Measurements from ENCODE around the gene MTMR2. TPM values are rescaled to one million over a fixed set of nuclear protein-coding genes. Genes with fewer than 3 reads are reported as not detected.

The MTMR2 gene
- polyA plus RNA-seq, 2 of the 4 experiments (the other 2 are of a cell fraction) = 22.2 to 28.7 TPM

DNA sequence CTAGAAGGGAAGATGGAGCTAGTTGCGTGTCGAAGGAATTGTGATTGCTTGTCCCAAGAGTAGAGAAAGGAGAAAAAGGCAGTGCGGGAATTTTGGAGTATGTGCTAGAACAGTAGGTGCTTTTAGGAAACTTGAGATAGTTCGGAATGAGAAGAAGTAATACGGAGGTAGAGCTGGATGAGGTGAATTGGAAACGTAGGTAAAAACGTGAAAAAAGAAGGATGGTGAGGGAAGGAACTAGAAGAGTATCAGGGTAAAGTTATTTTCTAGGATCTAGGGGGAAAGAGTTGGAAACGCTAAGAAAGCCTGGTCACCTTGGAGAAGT, 132.2 kb downstream of the MTMR2 start (continued):
- no peak for TF ChIP-seq TFCP2L1 (CRISPR knock-in tag; IDR thresholded peaks at IDR 0.05)
- TF ChIP-seq, protein P1, sequence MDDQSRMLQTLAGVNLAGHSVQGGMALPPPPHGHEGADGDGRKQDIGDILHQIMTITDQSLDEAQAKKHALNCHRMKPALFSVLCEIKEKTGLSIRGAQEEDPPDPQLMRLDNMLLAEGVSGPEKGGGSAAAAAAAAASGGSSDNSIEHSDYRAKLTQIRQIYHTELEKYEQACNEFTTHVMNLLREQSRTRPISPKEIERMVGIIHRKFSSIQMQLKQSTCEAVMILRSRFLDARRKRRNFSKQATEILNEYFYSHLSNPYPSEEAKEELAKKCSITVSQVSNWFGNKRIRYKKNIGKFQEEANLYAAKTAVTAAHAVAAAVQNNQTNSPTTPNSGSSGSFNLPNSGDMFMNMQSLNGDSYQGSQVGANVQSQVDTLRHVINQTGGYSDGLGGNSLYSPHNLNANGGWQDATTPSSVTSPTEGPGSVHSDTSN (IDR thresholded peaks at IDR 0.05) = no peak

DNA sequence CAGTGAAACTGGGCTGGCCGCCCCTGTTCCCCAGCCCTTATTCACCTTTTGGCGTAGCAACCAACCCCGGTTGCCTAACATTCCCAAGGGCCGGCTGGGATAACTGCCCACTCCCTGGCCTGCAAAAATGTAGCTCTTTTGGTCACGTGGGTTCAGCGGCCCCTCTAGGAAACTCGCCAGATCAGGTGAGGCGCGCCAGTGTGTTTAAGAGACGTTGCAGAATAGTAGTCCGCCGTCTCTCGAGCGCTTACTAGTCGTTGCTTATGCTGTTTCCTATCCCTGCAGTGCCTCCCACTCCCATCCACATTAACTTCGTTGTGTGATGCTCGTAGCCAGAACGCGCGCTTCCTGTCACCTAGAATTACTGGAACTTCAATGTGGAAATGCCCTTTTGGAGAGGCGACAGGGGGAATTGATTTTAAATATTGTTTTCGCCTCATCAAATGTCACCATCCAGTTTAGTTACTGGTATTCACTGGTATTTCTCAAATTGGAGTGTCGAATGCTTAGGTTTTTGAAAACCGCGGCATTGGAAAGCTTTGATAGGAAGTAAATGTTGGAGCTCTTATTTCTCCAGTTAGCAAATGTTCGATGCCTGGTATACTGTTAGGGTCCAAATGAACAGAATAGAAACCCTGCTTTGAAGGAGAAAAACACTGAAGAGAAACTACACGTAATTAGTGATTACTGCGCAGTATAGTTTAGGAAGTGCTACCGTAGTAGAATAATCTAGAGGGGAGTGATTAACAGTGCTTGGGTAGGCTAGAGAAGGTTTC, 132.8 kb downstream of the MTMR2 start:
- WGBS (ENCODE audit: missing lambda C conversion rate) = 12% methylated on average over 23 of the region's 29 CpGs
- FAIRE-seq = no peak
- ChIA-PET CTCF (interaction anchor here (1.1 to 1.6 kb wide), 4 partner anchors 552 to 641 kb away, joined by 3 to 6 read pairs (median 3); partner anchors contain the start of gene MAML2), POLR2A (interaction anchor here (0.6 to 2.1 kb wide), 5 partner anchors 21 to 724 kb away, joined by 3 to 5 read pairs (median 3); partner anchors contain the start of genes CCDC82, JRKL and SRSF8)
- peak; percentile 10 to 56 for DNase-seq (ENCODE audit: low read depth in 1 of 2, low spot score in 1 of 2)
- H3K4me2 ChIP-seq = peak overlapping the region; percentile 78
- TF ChIP-seq PHF8 (IDR thresholded peaks at IDR 0.05; ENCODE audit: borderline replicate concordance, low read depth) (no peak), MAZ (IDR thresholded peaks at IDR 0.05; ENCODE audit: borderline replicate concordance, low read depth, low read length) (no peak), HEYL (CRISPR knock-in tag; IDR thresholded peaks at IDR 0.05) (no peak), ZNF302 (CRISPR knock-in tag; IDR thresholded peaks at IDR 0.05) (no peak), ZSCAN20 (CRISPR knock-in tag; IDR thresholded peaks at IDR 0.05) (no peak), POLR2AphosphoS2 (conservative IDR thresholded peaks at IDR 0.05; ENCODE audit: low read length) (no peak), ZFP36 (IDR thresholded peaks at IDR 0.05; ENCODE audit: borderline replicate concordance, partially characterized antibody) (no peak), JUNB (IDR thresholded peaks at IDR 0.05) (no peak), MAFK (IDR thresholded peaks at IDR 0.05; ENCODE audit: partially characterized antibody) (no peak), SMC3 (IDR thresholded peaks at IDR 0.05) (no peak), CHD2 (IDR thresholded peaks at IDR 0.05; ENCODE audit: low read length, partially characterized antibody) (no peak), RFX5 (IDR thresholded peaks at IDR 0.05) (no peak), FOSL2 (IDR thresholded peaks at IDR 0.05) (no peak), FOSL2 (CRISPR knock-in tag; IDR thresholded peaks at IDR 0.05) (no peak), HOXB5 (CRISPR knock-in tag; IDR thresholded peaks at IDR 0.05) (no peak)
- TF ChIP-seq, protein P2, sequence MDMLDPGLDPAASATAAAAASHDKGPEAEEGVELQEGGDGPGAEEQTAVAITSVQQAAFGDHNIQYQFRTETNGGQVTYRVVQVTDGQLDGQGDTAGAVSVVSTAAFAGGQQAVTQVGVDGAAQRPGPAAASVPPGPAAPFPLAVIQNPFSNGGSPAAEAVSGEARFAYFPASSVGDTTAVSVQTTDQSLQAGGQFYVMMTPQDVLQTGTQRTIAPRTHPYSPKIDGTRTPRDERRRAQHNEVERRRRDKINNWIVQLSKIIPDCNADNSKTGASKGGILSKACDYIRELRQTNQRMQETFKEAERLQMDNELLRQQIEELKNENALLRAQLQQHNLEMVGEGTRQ (IDR thresholded peaks at IDR 0.05) = peak; percentile 89
- TF ChIP-seq, protein P3, sequence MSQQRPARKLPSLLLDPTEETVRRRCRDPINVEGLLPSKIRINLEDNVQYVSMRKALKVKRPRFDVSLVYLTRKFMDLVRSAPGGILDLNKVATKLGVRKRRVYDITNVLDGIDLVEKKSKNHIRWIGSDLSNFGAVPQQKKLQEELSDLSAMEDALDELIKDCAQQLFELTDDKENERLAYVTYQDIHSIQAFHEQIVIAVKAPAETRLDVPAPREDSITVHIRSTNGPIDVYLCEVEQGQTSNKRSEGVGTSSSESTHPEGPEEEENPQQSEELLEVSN (IDR thresholded peaks at IDR 0.05; ENCODE audit: borderline replicate concordance, low read depth) = no peak
- TF ChIP-seq, protein P4, sequence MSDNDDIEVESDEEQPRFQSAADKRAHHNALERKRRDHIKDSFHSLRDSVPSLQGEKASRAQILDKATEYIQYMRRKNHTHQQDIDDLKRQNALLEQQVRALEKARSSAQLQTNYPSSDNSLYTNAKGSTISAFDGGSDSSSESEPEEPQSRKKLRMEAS (IDR thresholded peaks at IDR 0.05) = peak; percentile 31; the same call in 1 of the 2 replicates
- H3K4me3 ChIP-seq = peak overlapping the region; percentile 88
- no peaks in the 10 kb centered on the region for H3K9me3 ChIP-seq
- peaks cover 21% of the 10 kb centered on the region; the same call in 2 of the 3 replicates for H3K4me1 ChIP-seq
- H3K27ac ChIP-seq = peak overlapping the region; percentile 93 to 98
- ATAC-seq = peak; percentile 0 to 10; a peak in 3 of 6 replicates

DNA sequence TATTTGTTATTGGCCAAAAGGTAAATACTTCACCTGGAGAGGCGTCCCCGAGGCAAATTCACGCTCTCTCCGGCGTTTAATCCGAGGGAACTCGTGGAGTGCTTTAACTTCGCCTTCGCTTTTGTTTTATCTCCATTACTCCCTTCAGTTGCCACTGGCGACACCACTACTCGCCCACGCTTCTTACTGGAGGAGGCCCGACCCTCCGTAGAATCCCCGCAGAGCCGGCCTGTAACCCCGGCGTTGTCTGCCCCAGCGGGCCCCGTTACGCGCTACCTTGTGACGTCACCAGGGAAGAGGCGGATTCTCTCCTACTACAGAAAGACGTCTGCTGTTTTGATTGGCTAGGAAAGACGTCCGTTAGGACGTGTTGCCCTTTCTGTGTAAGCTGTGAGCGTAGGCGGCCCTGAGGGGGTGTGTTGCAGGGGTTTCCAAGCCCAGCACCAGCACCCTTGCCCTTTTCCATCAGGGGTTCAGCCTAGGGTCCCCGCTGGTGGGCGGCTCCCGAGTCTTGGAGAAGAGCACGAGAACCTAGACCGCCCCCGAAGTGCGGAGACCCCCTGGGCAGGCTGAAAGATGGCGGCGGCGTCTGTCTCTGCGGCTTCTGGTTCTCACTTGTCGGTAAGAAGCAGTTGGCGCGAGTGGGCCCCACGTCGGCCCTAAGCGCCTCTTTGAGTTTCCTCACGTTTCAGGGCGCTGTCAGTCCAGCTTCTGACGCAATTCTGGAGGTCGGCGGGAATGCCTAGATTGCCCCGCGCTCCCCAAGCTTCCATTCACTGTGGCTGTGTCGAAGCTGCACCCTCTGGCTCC, 133.6 kb downstream of the MTMR2 start, which contains the start of gene CEP57:
CEP57 (plus strand) TSS at position 376 of the 810 bp plus-strand sequence; CDS start at position 577, 201 bp downstream.
- Histone ChIP-seq H3K9me3 (no peaks in the 10 kb centered on the region), H3K27ac (peak within 1 kb of the TSS; percentile 93 to 98), H3K4me1 (peaks cover 15% of the 10 kb centered on the region; the same call in 2 of the 3 replicates), H3K4me2 (peak within 1 kb of the TSS; percentile 78), H3K4me3 (peak within 1 kb of the TSS; percentile 88)
- POLR2A ChIA-PET = interaction anchor here (0.6 to 2.1 kb wide), 14 partner anchors 10 to 816 kb away, joined by 3 to 9 read pairs (median 4); partner anchors contain the start of genes CCDC82, CWC15, JRKL and KDM4D
- TF ChIP-seq HOXB5 (CRISPR knock-in tag; IDR thresholded peaks at IDR 0.05) (peak; percentile 62; the same call in 1 of the 2 replicates), NR3C1 (IDR thresholded peaks at IDR 0.05) (no peak), JUN (IDR thresholded peaks at IDR 0.05) (peak; percentile 30 to 47; a peak in 1 of 5 replicates), EHF (CRISPR knock-in tag; IDR thresholded peaks at IDR 0.05) (no peak), TP53 (CRISPR knock-in tag; IDR thresholded peaks at IDR 0.05) (peak; percentile 55; the same call in 1 of the 2 replicates), PHF8 (IDR thresholded peaks at IDR 0.05; ENCODE audit: borderline replicate concordance, low read depth) (peak; percentile 40; the same call in 1 of the 2 replicates), NPAS2 (CRISPR knock-in tag; IDR thresholded peaks at IDR 0.05; ENCODE audit: borderline replicate concordance) (no peak), POLR2A (IDR thresholded peaks at IDR 0.05; ENCODE audit: low read length) (peak; percentile 34)
- TF ChIP-seq, protein P4 (IDR thresholded peaks at IDR 0.05) = 0 out of 2 replicates have a peak, but pooled peaks have one; percentile 3
- TF ChIP-seq, protein P5, sequence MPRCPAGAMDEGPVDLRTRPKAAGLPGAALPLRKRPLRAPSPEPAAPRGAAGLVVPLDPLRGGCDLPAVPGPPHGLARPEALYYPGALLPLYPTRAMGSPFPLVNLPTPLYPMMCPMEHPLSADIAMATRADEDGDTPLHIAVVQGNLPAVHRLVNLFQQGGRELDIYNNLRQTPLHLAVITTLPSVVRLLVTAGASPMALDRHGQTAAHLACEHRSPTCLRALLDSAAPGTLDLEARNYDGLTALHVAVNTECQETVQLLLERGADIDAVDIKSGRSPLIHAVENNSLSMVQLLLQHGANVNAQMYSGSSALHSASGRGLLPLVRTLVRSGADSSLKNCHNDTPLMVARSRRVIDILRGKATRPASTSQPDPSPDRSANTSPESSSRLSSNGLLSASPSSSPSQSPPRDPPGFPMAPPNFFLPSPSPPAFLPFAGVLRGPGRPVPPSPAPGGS (IDR thresholded peaks at IDR 0.05) = 0 out of 3 replicates have a peak, but pooled peaks have one; percentile 19
- TF ChIP-seq, protein P1 (IDR thresholded peaks at IDR 0.05) = peak; percentile 81
- DNase-seq (ENCODE audit: low read depth in 1 of 2, low spot score in 1 of 2) (peak; percentile 78 to 96), FAIRE-seq (no peak), ATAC-seq (peak; percentile 86 to 89)
- 0% methylated on average over 28 of the region's 55 CpGs for WGBS (ENCODE audit: missing lambda C conversion rate)
- CTCF ChIA-PET = interaction anchor here (1.1 to 1.6 kb wide), 3 partner anchors 604 to 640 kb away, joined by 3 to 6 read pairs (median 3); no protein-coding TSS in a partner anchor
